Measurements from ENCODE around the gene DPP4.
"Not testable (repeated sequence)": the region's sequence is repeated elsewhere in the genome, so short reads cannot be mapped to it uniquely, and the experiment has no call there.

Gene DPP4

GRCh38 chr2:162057426-162057825 lies 16.6 kb downstream of the DPP4 start:
- DNase-seq = no peak

DNA sequence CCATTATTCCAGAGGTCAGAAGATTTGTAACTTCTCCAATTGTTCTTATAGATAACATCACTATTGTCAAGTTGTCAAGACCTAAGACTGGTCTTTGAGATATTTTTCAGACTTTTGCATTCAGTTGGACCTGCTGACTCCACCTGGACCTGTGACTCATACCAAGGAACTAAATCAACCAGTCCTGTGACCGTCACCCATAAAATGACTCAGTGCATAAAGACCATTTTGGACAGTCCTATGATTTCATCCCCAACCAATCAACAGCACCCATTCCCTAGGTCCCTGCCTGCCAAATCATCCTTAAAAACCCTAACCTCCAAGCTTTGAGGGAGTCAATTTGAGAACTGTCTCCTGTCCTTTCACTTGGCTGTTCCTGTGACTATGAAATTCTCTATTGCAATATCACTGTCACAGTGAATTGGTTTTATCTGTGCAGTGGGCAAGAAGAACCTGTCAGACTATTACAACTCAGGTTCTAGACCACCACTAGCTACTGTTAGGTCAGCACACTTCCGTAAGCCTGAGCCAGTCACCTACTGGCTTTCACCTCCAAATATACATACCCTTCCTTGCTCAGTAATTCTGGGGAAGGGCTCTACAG lies 17.1 kb downstream of the DPP4 start:
- DNase-seq = no peak

GRCh38 chr2:162053808-162054155 lies 20.2 kb downstream of the DPP4 start:
- DNase-seq = no peak

DNA sequence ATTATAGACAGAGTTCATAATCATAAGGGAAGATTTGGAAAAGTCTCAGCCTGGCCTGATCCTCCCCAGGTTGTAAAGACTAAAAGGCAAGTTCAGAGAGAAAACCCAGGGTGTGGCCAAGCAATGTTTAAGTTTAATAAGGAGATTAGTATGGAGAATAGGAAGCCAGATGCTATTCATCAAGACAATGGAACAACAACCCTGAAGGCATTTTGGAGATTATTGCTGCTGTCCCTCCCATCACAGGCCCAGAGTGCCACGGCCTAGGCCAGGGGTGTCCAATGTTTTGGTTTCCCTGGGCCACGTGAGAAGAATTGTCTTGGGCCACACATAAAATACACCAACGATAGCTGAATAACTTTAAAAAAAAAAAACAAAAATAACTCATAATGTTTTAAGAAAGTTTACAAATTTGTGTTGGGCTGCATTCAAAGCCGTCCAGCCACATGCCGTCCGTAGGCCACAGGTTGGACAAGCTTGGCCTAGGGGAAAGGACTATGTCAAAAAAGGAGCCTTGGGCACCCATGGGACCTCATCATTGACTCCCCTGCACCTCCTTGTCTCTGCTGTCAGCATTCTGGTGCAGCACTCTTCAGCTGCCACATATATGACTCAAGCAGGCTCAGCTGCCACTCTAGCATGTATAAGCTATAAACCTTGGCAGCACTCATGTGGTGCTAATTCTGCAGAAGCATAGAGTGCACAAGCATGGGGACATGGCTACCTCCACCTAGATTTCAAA lies 20.8 kb downstream of the DPP4 start:
- DNase-seq = no peak

DNA sequence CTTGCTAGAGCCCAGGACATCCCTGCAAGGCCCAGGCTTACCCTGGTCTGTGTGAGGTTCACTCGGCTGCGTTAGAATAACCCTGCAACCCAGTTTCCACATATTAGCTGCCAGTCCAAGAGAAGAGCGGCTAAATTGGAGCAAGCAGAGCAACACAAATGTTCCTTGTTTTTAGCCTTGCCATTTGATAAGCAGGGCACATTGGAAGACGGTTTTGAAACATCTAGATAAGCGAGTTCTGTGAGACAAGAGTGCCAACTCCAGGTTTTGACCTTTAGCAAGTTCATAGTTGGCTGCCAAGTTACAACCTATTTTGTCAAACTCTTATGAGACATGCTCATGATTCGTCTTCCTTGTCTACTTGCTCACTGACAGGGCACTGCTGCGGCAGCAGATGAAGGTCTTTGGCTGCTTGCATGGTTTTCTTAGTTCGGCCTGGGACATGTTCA lies 23.5 kb downstream of the DPP4 start:
- DNase-seq = no peak

GRCh38 chr2:162049089-162049488 lies 24.9 kb downstream of the DPP4 start:
- DNase-seq = not testable (repeated sequence)

DNA sequence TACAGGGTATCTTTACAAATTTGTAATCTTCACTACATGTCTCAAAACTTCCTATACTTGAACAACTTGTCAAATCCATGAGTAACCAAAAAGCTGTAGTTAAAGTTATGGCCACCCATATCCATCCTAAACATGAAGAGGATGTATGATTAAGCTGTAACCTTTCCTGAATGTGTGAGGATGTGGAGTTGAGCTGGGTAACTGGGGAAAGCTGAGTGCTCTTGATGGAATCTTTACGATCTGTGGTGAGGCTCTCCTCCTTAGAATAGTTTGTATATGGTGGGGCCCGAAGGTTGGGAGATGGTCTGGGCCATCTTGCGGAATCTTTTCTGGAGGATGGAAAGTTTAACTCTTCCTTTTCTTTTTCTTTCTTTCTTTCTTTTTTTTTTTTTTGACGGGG lies 29.4 kb downstream of the DPP4 start:
- peak; percentile 32 for DNase-seq

DNA sequence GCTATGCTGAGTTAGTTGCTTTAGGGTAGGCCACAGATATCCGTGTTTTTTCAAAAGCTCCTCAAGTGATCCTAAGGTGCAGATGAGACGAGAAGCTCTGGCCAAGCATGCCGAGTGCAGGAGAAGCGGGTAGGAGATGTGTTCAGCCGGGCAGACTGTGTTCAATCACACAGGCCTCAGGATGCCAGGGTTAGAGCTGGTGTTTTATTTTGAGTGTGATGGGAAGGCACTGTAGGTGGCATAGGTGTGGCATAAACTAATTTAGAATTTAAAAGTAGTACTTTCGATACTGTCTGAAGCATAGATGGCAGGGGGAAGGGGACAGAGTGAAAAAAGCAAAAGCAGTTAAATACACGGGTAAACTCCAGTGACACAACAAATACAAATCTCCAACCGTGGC lies 30.9 kb downstream of the DPP4 start:
- DNase-seq = no peak

DNA sequence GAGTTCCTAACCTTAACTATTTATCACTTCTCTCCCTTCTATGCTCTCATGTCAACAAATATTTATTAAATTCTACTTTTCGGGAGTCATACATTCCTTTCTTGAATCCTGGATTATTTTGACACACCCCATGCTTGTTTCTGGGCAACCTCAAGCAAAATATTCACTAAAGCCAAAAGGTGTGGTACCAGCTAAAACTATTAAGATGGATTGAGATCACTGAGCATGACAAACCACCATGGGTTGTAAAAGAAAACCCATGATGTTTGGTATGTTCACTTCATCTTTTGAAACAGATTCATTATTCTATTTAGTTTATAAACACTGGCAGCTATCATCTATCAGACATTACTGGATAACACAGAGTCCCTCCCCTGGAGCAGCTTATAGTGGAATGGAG lies 32.5 kb downstream of the DPP4 start:
- DNase-seq = no peak

DNA sequence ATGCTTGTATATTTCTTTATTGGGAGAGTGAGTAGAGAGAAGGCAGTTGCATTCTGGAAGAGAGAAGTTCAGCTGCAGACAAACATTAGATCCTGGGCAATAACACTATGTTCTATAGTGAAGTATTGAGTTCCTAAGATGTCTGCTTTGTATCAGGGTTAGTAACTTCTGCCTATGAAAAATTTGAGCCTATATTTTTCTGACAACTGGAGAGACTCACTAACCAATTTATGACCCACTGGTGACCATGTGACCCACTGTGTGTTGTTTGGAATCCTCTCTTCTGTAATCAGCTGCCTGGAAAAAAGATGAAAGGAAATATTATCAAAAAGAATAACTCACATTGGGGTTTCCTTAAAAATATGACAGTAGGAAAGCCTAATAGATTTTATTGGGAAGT lies 35.3 kb downstream of the DPP4 start:
- DNase-seq = no peak

GRCh38 chr2:162037886-162038285 lies 36.1 kb downstream of the DPP4 start:
- no peak for DNase-seq

DNA sequence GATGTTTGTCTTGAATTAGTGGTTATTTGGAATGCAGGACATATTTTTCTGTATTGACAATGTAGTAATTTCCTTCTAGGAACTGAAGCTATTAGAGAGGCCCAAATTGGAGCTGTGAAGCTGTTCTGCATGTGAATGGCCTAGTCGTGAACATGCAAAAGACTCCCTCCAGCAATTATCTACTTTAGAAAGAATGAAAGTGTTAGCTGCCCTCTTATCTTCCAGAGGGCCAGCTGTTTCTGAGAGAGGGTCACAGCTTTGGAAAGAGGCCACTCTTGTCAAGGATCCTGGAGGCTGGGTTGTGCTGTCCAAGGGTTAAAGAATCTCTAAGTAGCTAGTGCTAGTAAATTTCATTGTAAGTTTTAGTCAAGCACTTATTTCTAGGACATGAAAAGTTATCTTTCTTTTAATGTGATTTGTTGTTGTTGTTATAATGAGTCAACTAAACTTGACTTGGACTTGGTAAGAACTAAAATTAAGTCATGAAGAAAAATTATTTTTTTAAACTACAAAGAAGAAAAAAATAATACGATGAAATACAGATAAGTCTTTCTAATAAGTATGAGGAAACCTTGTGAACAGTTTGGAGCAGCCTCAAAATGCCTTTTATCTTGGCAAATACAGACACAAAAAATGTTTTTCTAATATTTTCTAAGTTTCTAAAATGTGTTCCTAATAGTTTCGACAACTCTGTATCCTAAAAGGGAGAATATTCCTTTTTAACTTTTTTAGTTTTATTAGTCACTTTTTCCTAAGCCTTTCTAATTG lies 36.8 kb downstream of the DPP4 start:
- DNase-seq = no peak

- DNase-seq = no peak
These were observed 38.0 kb downstream of the DPP4 start for GRCh38 chr2:162035981-162036380.

GRCh38 chr2:162030363-162031190 lies 43.4 kb downstream of the DPP4 start:
- DNase-seq = peak; percentile 31

GRCh38 chr2:162029287-162029901 lies 44.6 kb downstream of the DPP4 start:
- peak; percentile 27 for DNase-seq

- no peak for DNase-seq
These were observed 45.5 kb downstream of the DPP4 start for GRCh38 chr2:162028511-162028910.

DNA sequence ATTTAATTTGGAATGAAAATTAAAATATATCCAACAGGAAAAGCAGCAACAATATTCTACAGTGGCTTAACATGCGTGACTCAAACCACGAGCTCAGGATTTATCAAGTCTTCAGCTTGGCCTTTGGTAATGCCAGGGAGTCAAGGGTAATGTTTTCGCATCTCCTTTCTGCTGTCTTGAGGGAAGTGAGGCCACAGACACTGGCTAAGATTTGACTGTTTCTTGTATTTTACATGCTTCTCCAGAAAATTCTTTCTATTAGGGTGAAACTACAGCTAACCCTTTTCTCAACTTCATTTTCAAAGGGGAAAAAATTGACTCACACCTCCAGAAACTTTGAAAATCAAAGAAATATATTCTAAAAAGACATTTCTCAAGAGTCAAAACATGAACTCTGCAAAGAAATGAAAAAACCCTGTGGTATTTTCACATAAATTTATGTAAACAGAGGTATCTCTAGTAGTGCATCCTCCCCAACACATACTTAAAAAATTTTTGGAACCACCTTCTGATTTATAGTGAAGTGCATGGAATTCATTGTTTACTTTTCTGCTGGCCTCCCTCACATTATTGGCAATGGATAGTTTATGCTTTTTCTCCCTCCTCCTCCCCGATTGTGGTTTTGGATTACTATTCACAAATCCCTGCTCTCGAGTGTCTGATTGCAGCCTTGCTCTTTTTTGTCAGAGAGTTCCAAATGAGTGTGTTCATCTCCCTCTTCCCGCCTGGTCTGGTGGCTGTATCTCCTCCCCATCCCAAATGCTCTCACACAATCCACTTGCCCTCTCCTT lies 48.7 kb downstream of the DPP4 start:
- DNase-seq = peak; percentile 84

DNA sequence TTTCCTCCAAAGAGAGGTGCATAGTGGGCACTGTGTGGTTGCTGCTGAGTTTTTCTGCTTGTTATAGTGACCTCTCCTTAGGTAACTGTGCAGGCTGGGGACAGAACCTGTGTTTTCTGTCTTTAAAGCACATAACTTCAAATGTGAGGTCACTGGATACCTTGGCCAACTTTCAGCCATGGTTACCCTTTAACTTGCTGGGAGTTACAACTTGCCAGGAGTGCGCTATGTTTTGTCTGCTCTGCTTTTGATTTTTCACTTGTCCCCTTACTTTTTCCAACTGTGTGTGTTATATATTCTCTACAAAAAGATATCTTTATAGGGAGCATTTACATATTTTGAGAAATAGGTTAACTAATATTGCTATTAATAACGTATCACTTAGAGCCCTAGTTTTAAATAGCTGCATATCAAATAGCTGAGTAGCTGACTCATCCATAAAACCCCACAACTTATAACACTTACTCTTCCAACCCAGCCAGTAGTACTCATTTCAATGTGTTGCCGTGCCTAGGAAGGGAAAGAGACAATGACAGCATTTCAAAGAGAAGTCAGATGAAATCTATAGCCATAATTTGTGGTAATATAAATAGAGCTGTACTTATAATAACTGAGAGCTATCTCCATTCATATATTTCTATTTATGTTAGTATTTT lies 51.6 kb downstream of the DPP4 start:
- peak; percentile 48 for DNase-seq

- no peak for DNase-seq
These were observed 52.4 kb downstream of the DPP4 start for GRCh38 chr2:162021516-162022058.

DNA sequence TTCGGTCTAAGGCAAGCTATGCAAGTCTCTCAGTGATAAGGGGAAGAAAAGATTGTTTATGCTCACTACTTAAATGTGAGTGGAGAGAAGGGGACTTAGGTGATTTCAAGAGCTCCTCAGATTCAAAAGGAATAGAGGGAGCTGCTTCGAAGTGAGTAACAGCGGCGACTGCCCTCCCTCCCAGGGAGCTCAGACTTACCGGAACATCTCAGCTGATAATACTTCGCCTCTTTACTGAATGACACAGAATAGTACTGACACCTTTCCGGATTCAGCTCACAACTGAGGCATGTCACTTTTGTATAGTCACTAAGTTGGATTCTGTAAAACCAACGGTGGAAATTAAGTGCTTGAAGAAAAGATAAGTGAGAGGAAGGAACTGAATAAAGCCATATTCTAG lies 55.5 kb downstream of the DPP4 start:
- no peak for DNase-seq

GRCh38 chr2:162017233-162017632 lies 56.8 kb downstream of the DPP4 start:
- no peak for DNase-seq
